Adrenal gland (tissue), 12 donors: ENCODE data around the gene ARHGEF3. TPM values are rescaled to one million over a fixed set of nuclear protein-coding genes. Genes with fewer than 3 reads are reported as not detected.

Source experiments
- polyA plus RNA-seq, 3 donors: library from polyadenylated mRNA; stranded (reverse); fragments of 200-250 nt in 2 of 3; fragments of 350-450 nt in 1 of 3; fragmentation: Illumina TruSeq in 1 of 3; extraction: RNeasy Lipid Tissue Mini Kit (QIAGEN cat#74804) in 1 of 3; gene quantifications; one replicate each; pipeline ENCODE4 v1.2.3, GENCODE V29; 2013 to 2014
- total RNA-seq, 9 donors: library from RNA; depleted of rRNA in 4 of 9; stranded (reverse); fragments of >200 nt in 4 of 9; fragments of 120-200 nt in 1 of 9; fragmentation: NEBNext Ultra II Directional in 1 of 9; extraction: Animal tissue kit (Norgen Biotek cat#: 25700) in 1 of 9; gene quantifications; one replicate each; pipeline versions ENCODE4 v1.1.0 to v1.2.4, GENCODE V29; 2013 to 2023
- donor health status: healthy with polysubstance abuse.
- donor health status: Bipolar disorder and iron deficiency.
- donor health status: DM: yes; HTN: yes; CAD: no.
- donor health status: DM: no; HTN: no; CAD: no.
- donor health status: DM: no; HTN: no; CAD: no.
- donor health status: DM: yes; HTN: yes; CAD: no.

ARHGEF3 gene
- total and polyA plus RNA-seq, 12 donors = 26.6 to 122 (median 61.7) TPM

Other genes with a start within 250 kb of the ARHGEF3 start
- 10 to 100 TPM in 8 of 9 donors, 1 to 10 TPM in 1; 6.6 to 35.9 (median 18.5) TPM for gene CCDC66, start 244.8 kb downstream of the ARHGEF3 start, total RNA-seq
- gene CCDC66, start 244.8 kb downstream of the ARHGEF3 start, polyA plus RNA-seq = 10 to 100 TPM; 12.9 to 22.9 (median 18.5) TPM
- 10 to 100 TPM; 38.4 to 81.8 (median 65.5) TPM for gene TASOR, start 118.7 kb downstream of the ARHGEF3 start, total RNA-seq
- 10 to 100 TPM; 18.9 to 50.9 (median 22.3) TPM for gene TASOR, start 118.7 kb downstream of the ARHGEF3 start, polyA plus RNA-seq